ENCODE data around the gene OR2T34.

OR2T34 gene

GRCh38 chr1:248613742-248614141 lies 39.2 kb upstream of the OR2T34 start:
- Histone ChIP-seq H3K27me3 (no peaks in the 10 kb centered on the region), H3K27ac (no peak overlapping the region), H3K4me3 (ENCODE audit: low read depth in 1 of 2, low read length in 1 of 2) (no peak overlapping the region), H3K36me3 (no peaks in the 10 kb centered on the region), H3K4me1 (ENCODE audit: control insufficient read depth in 1 of 2, insufficient read depth in 1 of 2, low read depth in 1 of 2, low read length in 1 of 2) (no peaks in the 10 kb centered on the region), H3K9me3 (no peaks in the 10 kb centered on the region)
- TF ChIP-seq, protein P1, sequence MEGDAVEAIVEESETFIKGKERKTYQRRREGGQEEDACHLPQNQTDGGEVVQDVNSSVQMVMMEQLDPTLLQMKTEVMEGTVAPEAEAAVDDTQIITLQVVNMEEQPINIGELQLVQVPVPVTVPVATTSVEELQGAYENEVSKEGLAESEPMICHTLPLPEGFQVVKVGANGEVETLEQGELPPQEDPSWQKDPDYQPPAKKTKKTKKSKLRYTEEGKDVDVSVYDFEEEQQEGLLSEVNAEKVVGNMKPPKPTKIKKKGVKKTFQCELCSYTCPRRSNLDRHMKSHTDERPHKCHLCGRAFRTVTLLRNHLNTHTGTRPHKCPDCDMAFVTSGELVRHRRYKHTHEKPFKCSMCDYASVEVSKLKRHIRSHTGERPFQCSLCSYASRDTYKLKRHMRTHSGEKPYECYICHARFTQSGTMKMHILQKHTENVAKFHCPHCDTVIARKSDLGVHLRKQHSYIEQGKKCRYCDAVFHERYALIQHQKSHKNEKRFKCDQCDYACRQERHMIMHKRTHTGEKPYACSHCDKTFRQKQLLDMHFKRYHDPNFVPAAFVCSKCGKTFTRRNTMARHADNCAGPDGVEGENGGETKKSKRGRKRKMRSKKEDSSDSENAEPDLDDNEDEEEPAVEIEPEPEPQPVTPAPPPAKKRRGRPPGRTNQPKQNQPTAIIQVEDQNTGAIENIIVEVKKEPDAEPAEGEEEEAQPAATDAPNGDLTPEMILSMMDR (IDR thresholded peaks at IDR 0.05) = no peak

GRCh38 chr1:248611883-248612414 lies 37.4 kb upstream of the OR2T34 start:
- H3K27ac ChIP-seq = no peak overlapping the region
- H3K9me3 ChIP-seq = no peaks in the 10 kb centered on the region
- no peaks in the 10 kb centered on the region for H3K27me3 ChIP-seq
- no peak overlapping the region for H3K4me3 ChIP-seq (ENCODE audit: low read depth in 1 of 2, low read length in 1 of 2)
- no peaks in the 10 kb centered on the region for H3K4me1 ChIP-seq (ENCODE audit: control insufficient read depth in 1 of 2, insufficient read depth in 1 of 2, low read depth in 1 of 2, low read length in 1 of 2)
- H3K36me3 ChIP-seq = no peaks in the 10 kb centered on the region
- TF ChIP-seq, protein P1 (IDR thresholded peaks at IDR 0.05) = no peak

DNA sequence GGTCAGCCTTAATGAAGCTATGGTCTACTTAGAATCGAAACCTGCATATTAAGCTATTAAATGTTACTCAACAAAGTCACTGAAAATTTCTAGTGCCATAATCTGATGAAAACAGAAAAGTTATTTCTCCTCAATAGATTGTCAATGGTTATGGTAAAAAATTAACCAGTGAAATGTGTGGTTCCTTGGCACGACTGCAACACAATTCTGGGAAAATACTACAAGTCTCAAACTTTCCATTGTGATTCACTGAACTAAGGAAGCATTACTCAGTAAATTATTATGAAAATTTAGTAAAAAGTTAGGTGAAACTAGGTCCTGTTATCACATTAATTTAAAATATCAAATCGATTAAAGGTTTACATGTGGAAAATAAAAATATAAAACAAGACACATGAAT lies 35.7 kb upstream of the OR2T34 start:
- TF ChIP-seq, protein P1 (IDR thresholded peaks at IDR 0.05) = no peak
- no peak overlapping the region for H3K4me3 ChIP-seq (ENCODE audit: low read depth in 1 of 2, low read length in 1 of 2)
- no peaks in the 10 kb centered on the region for H3K36me3 ChIP-seq
- no peaks in the 10 kb centered on the region for H3K27me3 ChIP-seq
- no peaks in the 10 kb centered on the region for H3K9me3 ChIP-seq
- H3K27ac ChIP-seq = no peak overlapping the region
- H3K4me1 ChIP-seq (ENCODE audit: control insufficient read depth in 1 of 2, insufficient read depth in 1 of 2, low read depth in 1 of 2, low read length in 1 of 2) = no peaks in the 10 kb centered on the region

DNA sequence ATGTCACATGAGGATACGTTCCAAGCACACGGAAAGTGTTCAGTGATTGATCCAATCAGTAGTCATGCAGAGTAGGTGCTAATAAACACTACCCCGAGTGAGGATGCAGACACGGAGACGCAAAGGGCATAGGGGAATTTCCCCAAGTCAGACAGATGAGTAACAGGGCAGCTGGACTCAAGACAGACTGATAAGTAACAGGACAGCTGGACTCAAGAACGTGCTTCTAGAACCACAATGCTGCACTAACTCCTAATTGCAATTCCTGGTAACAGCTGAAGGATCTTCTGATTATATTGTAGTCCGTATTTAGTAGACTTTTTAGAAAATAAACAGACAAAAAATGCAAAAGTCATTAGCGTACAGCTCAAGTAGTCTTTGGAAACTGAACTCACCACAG lies 24.8 kb upstream of the OR2T34 start:
- no peak overlapping the region for H3K4me3 ChIP-seq (ENCODE audit: low read depth in 1 of 2, low read length in 1 of 2)
- TF ChIP-seq, protein P1 (IDR thresholded peaks at IDR 0.05) = no peak
- no peaks in the 10 kb centered on the region for H3K36me3 ChIP-seq
- no peak overlapping the region for H3K27ac ChIP-seq
- no peaks in the 10 kb centered on the region for H3K9me3 ChIP-seq
- H3K27me3 ChIP-seq = no peaks in the 10 kb centered on the region
- no peaks in the 10 kb centered on the region for H3K4me1 ChIP-seq (ENCODE audit: control insufficient read depth in 1 of 2, insufficient read depth in 1 of 2, low read depth in 1 of 2, low read length in 1 of 2)

DNA sequence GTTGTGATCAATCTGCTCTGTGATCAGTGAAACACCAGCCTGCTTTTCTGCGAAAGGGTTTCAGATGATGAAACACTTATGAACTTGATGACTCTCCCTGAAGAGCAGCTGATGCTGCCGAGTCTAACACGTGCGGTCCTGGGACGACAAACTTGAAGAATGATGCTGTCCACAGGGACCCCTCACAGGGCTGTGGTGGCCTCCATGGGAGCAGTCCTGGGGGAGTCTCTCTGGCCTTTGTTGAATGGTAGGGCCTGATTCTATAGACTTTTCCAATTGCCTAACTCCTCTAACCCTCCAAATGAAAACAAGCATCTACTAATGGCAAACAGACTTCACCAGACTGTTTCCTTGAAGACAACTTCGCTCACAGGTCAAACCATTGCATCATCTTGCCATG lies 23.0 kb upstream of the OR2T34 start, which contains the start of gene OR2T10:
OR2T10 (minus strand) TSS at position 112 of the 400 bp plus-strand sequence. CDS start 3,932 bp downstream, outside the sequence.
- TF ChIP-seq, protein P1 (IDR thresholded peaks at IDR 0.05) = no peak
- Histone ChIP-seq H3K27me3 (no peaks in the 10 kb centered on the region), H3K4me3 (ENCODE audit: low read depth in 1 of 2, low read length in 1 of 2) (no peak within 1 kb of the TSS), H3K4me1 (ENCODE audit: control insufficient read depth in 1 of 2, insufficient read depth in 1 of 2, low read depth in 1 of 2, low read length in 1 of 2) (no peaks in the 10 kb centered on the region), H3K27ac (no peak within 1 kb of the TSS), H3K36me3 (no peaks in the 10 kb centered on the region), H3K9me3 (no peaks in the 10 kb centered on the region)
